Nucleus accumbens (tissue), 56 donors: ENCODE data around the gene TMEM234.
"Not testable (repeated sequence)": the region's sequence is repeated elsewhere in the genome, so short reads cannot be mapped to it uniquely, and the experiment has no call there.

Experiments
- DNase-seq, 56 donors: peaks; one replicate each; lab custom pipeline; 2025; lab: John Stamatoyannopoulos, UW

TMEM234 gene

GRCh38 chr1:32221980-32222755 lies at the start of gene TMEM234, which contains the start of gene EIF3I:
Gene TMEM234 (minus strand): TSS chr1:32222353. CDS start chr1:32222322, 31 bp downstream.
Gene EIF3I (plus strand): TSS chr1:32222407. CDS start chr1:32222442, 35 bp downstream.
- peak in 55 of 56 donors; percentile 47 to 96 (median 86) for DNase-seq

- no peak for DNase-seq
Observed at GRCh38 chr1:32269744-32270143, 47.6 kb upstream of the TMEM234 start.

GRCh38 chr1:32266921-32267591 lies 44.9 kb upstream of the TMEM234 start:
- no peak for DNase-seq

- no peak for DNase-seq
Observed at GRCh38 chr1:32265846-32266245, 43.7 kb upstream of the TMEM234 start.

GRCh38 chr1:32263744-32264143 lies 41.6 kb upstream of the TMEM234 start:
- DNase-seq: no peak

GRCh38 chr1:32263236-32263593 lies 41.1 kb upstream of the TMEM234 start:
- not testable (repeated sequence) for DNase-seq

- no peak for DNase-seq
Observed at GRCh38 chr1:32257227-32257508, 35.0 kb upstream of the TMEM234 start.

- no peak for DNase-seq
Observed at GRCh38 chr1:32256473-32257226, 34.5 kb upstream of the TMEM234 start.

- no peak for DNase-seq
Observed at GRCh38 chr1:32255072-32256071, 33.2 kb upstream of the TMEM234 start.

- no peak for DNase-seq
Observed at GRCh38 chr1:32250893-32251716, 29.0 kb upstream of the TMEM234 start, which contains the start of gene LCK. Gene LCK (plus strand): TSS chr1:32251265. CDS start chr1:32274330, 23,065 bp downstream.

- peak in 2 of 56 donors; percentile 7 to 13 for DNase-seq
Observed at GRCh38 chr1:32249831-32250525, 27.8 kb upstream of the TMEM234 start.

- DNase-seq: peak in 14 of 56 donors; percentile 3 to 47 (median 8)
Observed at GRCh38 chr1:32247983-32248889, 26.1 kb upstream of the TMEM234 start.

- DNase-seq: no peak
Observed at GRCh38 chr1:32247452-32247851, 25.3 kb upstream of the TMEM234 start.

GRCh38 chr1:32246888-32247273 lies 24.7 kb upstream of the TMEM234 start, which contains the start of gene FAM167B:
Gene FAM167B (plus strand): TSS chr1:32247222. CDS start chr1:32247422, 200 bp downstream.
- no peak for DNase-seq

GRCh38 chr1:32242341-32242851 lies 20.2 kb upstream of the TMEM234 start:
- DNase-seq: peak in 43 of 56 donors; percentile 2 to 68 (median 33)

GRCh38 chr1:32241001-32241763 lies 19.0 kb upstream of the TMEM234 start:
- peak in 47 of 56 donors; percentile 11 to 73 (median 40) for DNase-seq
